Memory B cell (primary cell): Measurements from ENCODE around the gene C5.

ENCODE experiments used
- ATAC-seq: fragments of 150-1000 bp; cut with Tn5 transposase; 2 replicates; pipeline ENCODE4 v1.10.0; 2021; ENCODE audit warnings: low read depth, mild to moderate bottlenecking, moderate library complexity
- DNase-seq, 2 donors: peaks; one replicate each; pipeline ENCODE4 v3.0.0; 2022; ENCODE audit warnings: low spot score in 2 of 2
- H3K27ac Mint-ChIP-seq: one replicate; pipeline ENCODE4 v1.8.0; 2022; ENCODE audit warnings: mild to moderate bottlenecking, moderate library complexity, mixed read lengths
- H3K27me3 Mint-ChIP-seq: one replicate; pipeline ENCODE4 v1.8.0; 2022; ENCODE audit warnings: mixed read lengths
- H3K36me3 Mint-ChIP-seq: one replicate; pipeline ENCODE4 v1.8.0; 2022; ENCODE audit warnings: mild to moderate bottlenecking, mixed read lengths
- H3K4me1 Mint-ChIP-seq: one replicate; pipeline ENCODE4 v1.8.0; 2022; ENCODE audit warnings: mixed read lengths
- H3K4me3 Mint-ChIP-seq: one replicate; pipeline ENCODE4 v1.8.0; 2022; ENCODE audit warnings: mild to moderate bottlenecking, moderate library complexity, mixed read lengths
- H3K9me3 Mint-ChIP-seq: one replicate; pipeline ENCODE4 v1.8.0; 2022; ENCODE audit warnings: mixed read lengths

The C5 gene

DNA sequence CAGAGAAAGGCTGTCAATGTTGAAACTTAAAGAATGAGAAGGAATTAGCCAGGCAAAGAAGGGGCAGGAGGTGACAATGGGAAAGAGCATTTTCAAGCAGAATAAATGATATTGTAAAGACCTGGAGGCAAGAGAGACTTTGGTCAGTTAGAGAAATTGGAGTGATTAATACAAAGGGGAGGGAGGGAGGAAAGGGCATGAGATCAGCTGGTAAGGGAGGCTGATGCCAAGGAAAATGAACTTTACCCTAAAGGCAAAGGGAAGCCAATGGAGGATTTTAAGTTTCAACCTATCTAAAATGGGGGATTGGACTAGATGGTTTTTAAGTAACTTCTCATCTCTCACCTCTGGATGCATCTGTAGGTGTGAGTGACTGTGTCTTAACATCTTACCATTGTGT lies 23.3 kb downstream of the C5 start:
- no peak overlapping the region for H3K4me3 Mint-ChIP-seq
- no peaks in the 10 kb centered on the region for H3K27me3 Mint-ChIP-seq
- ATAC-seq (no peak), DNase-seq (no peak)
- peaks cover 15% of the 10 kb centered on the region for H3K36me3 Mint-ChIP-seq
- no peaks in the 10 kb centered on the region for H3K9me3 Mint-ChIP-seq
- no peaks in the 10 kb centered on the region for H3K4me1 Mint-ChIP-seq
- H3K27ac Mint-ChIP-seq = no peak overlapping the region

DNA sequence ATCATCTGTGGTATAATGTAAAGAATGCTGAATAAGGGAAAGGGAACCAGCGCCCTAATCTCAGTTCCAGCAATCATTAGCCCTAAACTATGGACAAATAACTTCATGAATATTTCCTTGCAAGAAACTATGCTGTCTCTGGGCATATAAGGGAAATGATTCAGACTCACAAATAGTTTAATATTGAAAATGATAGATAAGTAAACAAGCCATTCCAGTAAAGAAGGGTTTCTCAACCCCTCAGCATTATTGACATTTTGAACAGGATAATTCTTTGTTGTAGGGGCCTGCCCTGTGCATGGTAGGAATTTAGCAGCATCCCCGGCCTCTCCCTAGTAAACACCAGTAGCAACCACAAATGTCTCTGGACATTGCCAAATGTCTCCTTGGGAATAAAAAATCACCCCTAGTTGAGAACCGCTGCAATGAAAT lies 23.8 kb downstream of the C5 start:
- no peaks in the 10 kb centered on the region for H3K9me3 Mint-ChIP-seq
- H3K27ac Mint-ChIP-seq = no peak overlapping the region

DNA sequence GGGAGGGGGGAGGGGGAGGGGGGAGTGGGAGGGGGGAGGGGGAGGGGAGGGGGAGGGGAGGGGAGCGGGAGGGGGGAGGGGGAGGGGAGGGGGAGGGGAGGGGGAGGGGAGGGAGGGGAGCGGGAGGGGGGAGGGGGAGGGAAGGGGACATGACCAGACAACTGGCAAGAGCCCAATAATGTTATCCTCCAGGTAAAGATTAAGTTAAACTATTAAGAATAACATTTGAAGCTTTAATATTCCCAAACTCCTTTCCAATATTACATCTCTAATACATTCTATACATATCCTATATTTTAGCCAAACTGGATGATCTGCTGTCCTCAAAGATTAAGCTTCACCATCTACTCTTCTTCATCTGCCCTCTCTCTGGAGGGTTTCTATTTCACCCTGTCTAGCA lies 25.8 kb downstream of the C5 start:
- ATAC-seq = no peak
- H3K27ac Mint-ChIP-seq = no peak overlapping the region
- DNase-seq = no peak
- H3K4me1 Mint-ChIP-seq = no peaks in the 10 kb centered on the region
- peaks cover 13% of the 10 kb centered on the region for H3K36me3 Mint-ChIP-seq
- no peaks in the 10 kb centered on the region for H3K27me3 Mint-ChIP-seq
- H3K4me3 Mint-ChIP-seq = no peak overlapping the region
- no peaks in the 10 kb centered on the region for H3K9me3 Mint-ChIP-seq

More for the DNA sequence above, 23.8 kb downstream of the C5 start:
- H3K36me3 Mint-ChIP-seq = peaks cover 15% of the 10 kb centered on the region
- H3K4me3 Mint-ChIP-seq = no peak overlapping the region
- no peaks in the 10 kb centered on the region for H3K4me1 Mint-ChIP-seq
- no peak for ATAC-seq
- H3K27me3 Mint-ChIP-seq = no peaks in the 10 kb centered on the region
- no peak for DNase-seq

DNA sequence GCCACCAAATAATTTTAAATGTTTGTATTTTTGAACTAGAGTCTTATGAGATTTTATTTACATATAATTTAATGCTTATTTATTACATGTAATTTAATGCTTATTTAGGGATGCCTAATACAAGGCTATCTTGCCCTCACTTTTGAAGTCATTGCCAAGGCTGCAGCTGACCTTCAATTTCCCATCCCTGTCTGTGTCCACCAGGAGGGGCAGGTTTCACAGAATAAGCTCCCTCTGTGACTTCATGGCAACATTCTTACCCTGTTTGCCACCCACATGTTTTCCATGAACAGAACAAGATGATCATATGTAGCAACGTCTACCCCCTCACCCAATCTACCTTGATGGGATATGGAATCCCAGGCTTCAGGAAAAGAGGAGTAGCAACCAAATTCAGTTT lies 27.0 kb downstream of the C5 start:
- Mint-ChIP-seq H3K36me3 (peaks cover 15% of the 10 kb centered on the region), H3K4me3 (no peak overlapping the region), H3K4me1 (peaks cover 2% of the 10 kb centered on the region), H3K27me3 (no peaks in the 10 kb centered on the region), H3K27ac (no peak overlapping the region), H3K9me3 (peaks cover 1% of the 10 kb centered on the region)
- ATAC-seq (no peak), DNase-seq (no peak)

DNA sequence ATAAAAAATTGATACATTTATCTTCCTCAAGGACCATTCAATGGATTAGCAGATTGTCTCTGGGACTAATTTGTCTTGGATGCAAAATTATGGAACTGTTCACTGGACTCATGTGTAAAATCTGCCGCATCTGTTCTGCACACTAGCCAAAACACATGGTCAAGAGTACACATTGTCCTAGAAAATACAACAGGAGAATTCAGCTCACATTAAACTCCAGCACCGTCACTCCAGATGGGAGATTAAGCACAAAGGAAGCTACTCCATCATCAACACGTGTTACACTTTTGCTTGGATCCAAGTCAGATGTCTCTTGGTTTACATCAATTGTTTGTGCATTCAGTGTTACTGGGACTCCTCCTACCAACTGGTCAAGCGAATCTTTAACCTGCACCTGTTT lies 28.8 kb downstream of the C5 start:
- Mint-ChIP-seq H3K9me3 (peaks cover 1% of the 10 kb centered on the region), H3K36me3 (peaks cover 14% of the 10 kb centered on the region), H3K4me3 (no peak overlapping the region), H3K27ac (no peak overlapping the region), H3K27me3 (no peaks in the 10 kb centered on the region), H3K4me1 (peaks cover 2% of the 10 kb centered on the region)
- DNase-seq (no peak), ATAC-seq (no peak)

DNA sequence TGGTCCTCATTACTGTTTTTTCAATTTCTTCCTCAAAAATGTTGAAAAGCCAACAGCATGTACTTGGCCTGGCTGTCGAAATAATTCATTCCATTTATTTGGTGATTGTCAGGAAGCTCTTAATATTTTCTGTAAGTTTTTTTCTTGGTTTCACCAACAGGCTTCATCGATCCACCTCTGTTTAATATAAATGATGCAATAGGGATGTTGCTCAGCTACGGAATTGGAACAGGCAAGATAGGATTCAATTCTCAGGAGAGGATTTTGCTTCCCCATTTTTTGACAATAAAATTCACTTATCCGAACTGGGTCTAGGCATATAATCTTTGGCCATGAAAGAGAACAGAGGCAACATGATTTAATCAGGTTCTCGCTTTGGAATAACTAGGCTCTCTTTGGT lies 30.8 kb downstream of the C5 start:
- ATAC-seq (no peak), DNase-seq (no peak)
- peaks cover 2% of the 10 kb centered on the region for H3K4me1 Mint-ChIP-seq
- peaks cover 18% of the 10 kb centered on the region for H3K36me3 Mint-ChIP-seq
- no peaks in the 10 kb centered on the region for H3K27me3 Mint-ChIP-seq
- H3K9me3 Mint-ChIP-seq = peaks cover 1% of the 10 kb centered on the region
- H3K27ac Mint-ChIP-seq = no peak overlapping the region
- no peak overlapping the region for H3K4me3 Mint-ChIP-seq

DNA sequence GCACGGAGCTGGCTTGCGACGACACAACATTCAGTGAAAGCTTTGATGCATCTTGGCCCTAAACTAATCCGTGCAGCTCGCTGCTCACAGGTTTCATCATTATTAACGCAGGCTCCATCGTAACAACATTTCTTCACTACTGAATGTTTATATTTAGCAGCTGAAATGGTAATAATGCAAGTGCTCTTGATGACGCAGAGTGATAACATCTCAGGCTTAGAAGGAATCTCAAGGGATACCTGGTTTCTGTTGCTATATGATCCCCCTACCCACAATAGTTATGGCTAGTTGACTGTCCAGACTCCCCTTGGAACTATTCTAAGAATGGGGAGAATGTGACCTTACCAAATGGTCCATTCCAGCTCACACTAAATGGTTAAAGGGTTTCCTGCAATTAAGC lies 36.2 kb downstream of the C5 start:
- ATAC-seq (no peak), DNase-seq (no peak)
- no peak overlapping the region for H3K27ac Mint-ChIP-seq
- H3K36me3 Mint-ChIP-seq = peaks cover 15% of the 10 kb centered on the region
- H3K4me3 Mint-ChIP-seq = no peak overlapping the region
- H3K27me3 Mint-ChIP-seq = no peaks in the 10 kb centered on the region
- H3K4me1 Mint-ChIP-seq = peaks cover 2% of the 10 kb centered on the region
- peaks cover 1% of the 10 kb centered on the region for H3K9me3 Mint-ChIP-seq

DNA sequence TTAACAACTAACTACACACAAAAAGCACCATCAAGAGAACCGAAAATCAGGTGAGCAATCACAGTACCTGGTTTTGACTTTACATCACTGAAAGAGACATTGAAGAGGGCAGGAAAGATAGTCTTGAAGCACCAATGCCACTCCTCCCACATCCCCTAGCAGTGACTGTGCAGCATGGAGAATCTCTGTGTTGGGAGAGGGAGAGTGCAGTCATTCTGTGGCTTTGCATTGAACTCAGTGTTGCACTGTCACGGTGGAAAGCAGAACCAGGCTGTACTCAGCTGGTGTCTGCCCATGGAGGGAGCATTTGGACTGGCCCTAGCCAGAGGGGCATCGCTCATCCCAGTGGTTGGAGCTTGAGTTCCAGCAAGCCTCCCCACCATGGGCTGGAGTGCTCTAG lies 40.4 kb downstream of the C5 start:
- ATAC-seq (no peak), DNase-seq (no peak)
- Mint-ChIP-seq H3K9me3 (no peaks in the 10 kb centered on the region), H3K27me3 (no peaks in the 10 kb centered on the region), H3K36me3 (peaks cover 18% of the 10 kb centered on the region), H3K27ac (no peak overlapping the region), H3K4me1 (no peaks in the 10 kb centered on the region), H3K4me3 (no peak overlapping the region)

DNA sequence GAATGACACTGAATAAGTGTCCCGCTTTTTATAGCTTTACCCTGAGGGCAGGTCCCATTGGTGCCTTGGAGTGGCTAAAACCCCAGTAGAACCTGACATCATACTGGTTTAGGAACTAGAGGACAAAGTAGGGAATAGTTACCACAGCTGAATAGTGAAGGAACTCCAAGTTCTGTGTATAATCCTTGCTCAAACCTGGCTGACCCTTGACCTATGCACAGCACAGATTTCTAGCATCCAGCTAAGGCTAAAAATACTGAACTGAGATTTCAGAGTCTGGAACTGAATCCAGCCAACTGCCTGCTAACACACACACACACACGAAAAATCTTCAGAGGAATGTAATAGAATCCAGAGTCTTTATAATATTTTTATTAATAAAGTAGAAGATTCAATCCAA lies 50.8 kb downstream of the C5 start:
- Mint-ChIP-seq H3K4me3 (no peak overlapping the region), H3K4me1 (no peaks in the 10 kb centered on the region), H3K36me3 (peaks cover 7% of the 10 kb centered on the region), H3K9me3 (no peaks in the 10 kb centered on the region), H3K27ac (no peak overlapping the region), H3K27me3 (no peaks in the 10 kb centered on the region)
- DNase-seq (no peak), ATAC-seq (no peak)

DNA sequence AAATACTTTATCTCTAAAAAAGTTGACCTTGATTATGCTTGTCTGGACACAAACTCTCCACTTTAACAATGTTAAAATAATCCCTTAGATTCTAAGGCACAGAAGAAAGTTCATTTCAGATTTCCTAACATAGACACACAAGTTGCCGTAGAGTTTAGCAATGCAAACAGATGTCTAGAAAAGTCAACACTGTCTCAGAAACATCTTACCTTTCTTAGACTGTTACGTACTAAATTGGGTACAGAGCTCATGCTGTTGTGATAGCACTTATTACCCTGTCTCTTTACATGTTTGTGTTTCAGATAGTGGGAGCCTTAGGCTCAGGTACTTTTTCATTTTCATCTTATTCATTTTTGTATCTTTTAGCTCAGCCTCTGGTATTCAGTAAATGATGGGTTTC lies 52.0 kb downstream of the C5 start:
- Mint-ChIP-seq H3K9me3 (no peaks in the 10 kb centered on the region), H3K36me3 (peaks cover 5% of the 10 kb centered on the region), H3K4me1 (no peaks in the 10 kb centered on the region), H3K27me3 (no peaks in the 10 kb centered on the region), H3K27ac (no peak overlapping the region), H3K4me3 (no peak overlapping the region)
- DNase-seq = no peak
- ATAC-seq = no peak

DNA sequence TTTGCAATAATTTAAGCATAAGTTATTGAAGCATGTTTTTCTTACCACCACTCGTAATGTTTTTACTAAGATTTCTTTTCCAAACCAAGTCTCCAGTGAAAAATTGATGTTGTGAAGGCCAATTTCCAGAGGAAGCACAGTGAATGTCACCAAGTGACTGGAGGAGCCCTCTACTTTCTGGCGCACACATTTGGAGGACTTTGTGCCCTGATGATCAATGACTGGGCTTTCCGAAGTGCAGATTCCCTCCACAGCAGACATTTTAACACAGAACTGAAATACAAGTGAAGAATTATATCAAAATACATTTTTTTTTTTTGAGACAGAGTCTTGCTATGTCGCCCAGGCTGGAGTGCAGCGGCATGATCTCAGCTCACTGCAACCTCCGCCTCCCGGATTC lies 52.6 kb downstream of the C5 start:
- Mint-ChIP-seq H3K36me3 (peaks cover 5% of the 10 kb centered on the region), H3K27ac (no peak overlapping the region), H3K4me1 (no peaks in the 10 kb centered on the region), H3K9me3 (no peaks in the 10 kb centered on the region), H3K4me3 (no peak overlapping the region), H3K27me3 (no peaks in the 10 kb centered on the region)
- no peak for ATAC-seq
- no peak for DNase-seq

DNA sequence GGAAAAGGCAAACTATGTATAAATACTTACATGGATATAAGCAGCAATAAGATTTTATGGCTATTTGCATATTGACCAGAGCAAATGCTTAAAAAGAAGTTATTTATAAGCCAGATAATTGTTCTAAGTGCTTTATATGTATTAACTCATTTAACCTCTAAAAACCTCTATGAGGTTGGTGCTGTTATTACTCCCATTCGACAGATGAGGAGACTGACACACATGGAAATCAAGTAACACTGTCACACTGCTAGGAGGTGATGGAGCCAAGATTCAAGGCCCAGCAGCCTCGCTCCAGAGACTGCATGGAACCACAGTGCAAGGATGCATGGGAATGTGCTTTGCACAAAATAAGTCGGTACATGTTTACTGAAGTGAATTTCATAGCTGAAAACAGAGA lies 53.7 kb downstream of the C5 start:
- ATAC-seq = no peak
- Mint-ChIP-seq H3K4me1 (no peaks in the 10 kb centered on the region), H3K9me3 (no peaks in the 10 kb centered on the region), H3K36me3 (peaks cover 5% of the 10 kb centered on the region), H3K27ac (no peak overlapping the region), H3K4me3 (no peak overlapping the region), H3K27me3 (no peaks in the 10 kb centered on the region)
- no peak for DNase-seq

DNA sequence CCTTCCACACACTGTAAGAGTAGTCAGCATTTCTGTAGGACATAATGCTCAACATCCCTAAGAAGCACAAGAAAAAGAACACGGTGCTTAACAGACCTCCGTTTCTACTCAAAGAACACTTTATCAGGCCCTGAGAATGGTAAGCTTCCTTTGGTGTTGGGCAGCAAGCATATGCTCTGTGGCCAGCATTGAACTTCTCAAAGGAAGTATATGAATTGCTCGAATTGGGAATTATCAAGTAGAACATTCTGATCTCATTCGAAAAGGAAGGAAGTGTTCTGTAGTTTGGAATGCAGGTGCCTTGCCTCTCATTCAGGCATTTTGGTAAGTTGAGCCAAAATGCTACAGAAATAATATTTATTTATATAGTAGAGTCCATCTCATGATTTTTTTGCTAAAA lies 61.0 kb downstream of the C5 start:
- no peak for ATAC-seq
- H3K9me3 Mint-ChIP-seq = no peaks in the 10 kb centered on the region
- H3K27me3 Mint-ChIP-seq = no peaks in the 10 kb centered on the region
- H3K36me3 Mint-ChIP-seq = peaks cover 6% of the 10 kb centered on the region
- H3K4me1 Mint-ChIP-seq = no peaks in the 10 kb centered on the region
- no peak overlapping the region for H3K27ac Mint-ChIP-seq
- no peak overlapping the region for H3K4me3 Mint-ChIP-seq
- no peak for DNase-seq

DNA sequence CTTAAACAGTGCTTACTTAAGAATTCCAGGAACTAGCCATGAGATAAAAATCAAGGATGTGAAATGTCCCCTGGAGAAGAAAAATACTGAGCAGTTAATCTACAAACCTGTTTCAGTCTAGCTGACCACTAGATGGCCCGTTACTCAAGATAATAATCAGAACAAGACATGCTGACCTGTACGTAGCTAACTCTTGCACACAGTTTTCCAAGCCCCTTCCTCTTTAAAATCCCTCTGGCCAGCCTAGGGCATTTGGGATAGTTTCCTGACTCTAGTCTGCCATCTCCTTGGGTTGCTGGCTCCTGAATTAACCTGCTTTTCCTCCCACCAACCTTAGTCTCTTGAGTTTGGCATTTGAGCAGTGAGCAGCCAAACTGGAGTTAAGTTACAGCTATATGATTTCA lies 64.3 kb downstream of the C5 start:
- Mint-ChIP-seq H3K27me3 (no peaks in the 10 kb centered on the region), H3K27ac (no peak overlapping the region), H3K4me3 (no peak overlapping the region), H3K36me3 (peaks cover 6% of the 10 kb centered on the region), H3K4me1 (no peaks in the 10 kb centered on the region), H3K9me3 (no peaks in the 10 kb centered on the region)
- DNase-seq (no peak), ATAC-seq (no peak)

DNA sequence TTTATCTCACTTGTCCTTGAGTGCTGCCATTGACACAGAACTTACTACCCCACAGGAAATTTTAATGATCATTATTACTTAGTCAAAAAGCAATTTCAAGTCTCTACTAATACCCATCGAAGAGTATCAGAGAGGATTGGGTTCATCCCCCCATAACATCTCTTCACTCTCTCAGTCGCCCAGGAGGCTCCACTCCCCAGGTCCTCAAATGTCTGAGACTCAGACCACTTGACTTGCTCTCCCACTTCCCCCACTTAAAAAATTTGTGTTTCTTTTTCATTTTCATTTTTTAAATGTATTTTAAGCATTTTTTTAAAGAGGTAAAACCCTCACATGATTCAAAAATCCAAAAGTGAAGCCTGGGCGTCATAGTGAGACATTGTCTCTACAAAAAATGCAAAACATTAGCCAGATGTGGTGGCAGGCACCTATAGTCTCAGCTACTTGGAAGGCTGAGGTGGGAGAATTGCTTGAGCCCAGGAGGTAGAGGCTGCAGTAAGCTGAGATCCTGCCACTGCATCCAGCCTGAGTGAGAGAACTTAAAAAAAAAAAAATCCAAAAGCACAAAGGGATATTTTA lies 66.7 kb downstream of the C5 start:
- Mint-ChIP-seq H3K9me3 (no peaks in the 10 kb centered on the region), H3K27me3 (no peaks in the 10 kb centered on the region), H3K27ac (no peak overlapping the region), H3K4me3 (no peak overlapping the region), H3K4me1 (no peaks in the 10 kb centered on the region), H3K36me3 (peaks cover 7% of the 10 kb centered on the region)
- ATAC-seq (no peak), DNase-seq (no peak)
